ENCODE data around the gene SH3PXD2A. TPM values are rescaled to one million over a fixed set of nuclear protein-coding genes. Genes with fewer than 3 reads are reported as not detected.

Gene SH3PXD2A
- total RNA-seq, 1 experiment from 2014 or later, result 1.2 TPM

DNA sequence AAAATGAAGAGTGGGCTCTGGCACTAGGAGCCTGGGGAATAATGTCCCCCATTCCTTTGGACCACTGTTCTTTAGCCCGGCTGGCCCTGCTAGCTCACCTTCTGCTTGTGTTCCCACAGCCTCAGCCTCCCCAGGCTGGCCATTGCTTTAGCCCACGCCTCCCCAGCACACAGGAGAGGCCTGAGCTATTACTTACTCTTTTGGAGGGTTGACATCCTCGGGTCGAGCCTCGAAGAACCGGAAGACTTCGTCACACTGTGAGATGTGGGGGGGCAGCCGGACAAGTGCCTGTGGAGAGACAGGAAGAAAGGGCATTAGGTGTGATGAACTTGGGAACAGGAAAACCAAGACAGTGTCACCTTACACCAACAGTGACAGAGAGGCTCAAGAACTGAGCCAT lies 131.3 kb downstream of the SH3PXD2A start:
- DNase-seq (ENCODE audit: low spot score), result no peak

DNA sequence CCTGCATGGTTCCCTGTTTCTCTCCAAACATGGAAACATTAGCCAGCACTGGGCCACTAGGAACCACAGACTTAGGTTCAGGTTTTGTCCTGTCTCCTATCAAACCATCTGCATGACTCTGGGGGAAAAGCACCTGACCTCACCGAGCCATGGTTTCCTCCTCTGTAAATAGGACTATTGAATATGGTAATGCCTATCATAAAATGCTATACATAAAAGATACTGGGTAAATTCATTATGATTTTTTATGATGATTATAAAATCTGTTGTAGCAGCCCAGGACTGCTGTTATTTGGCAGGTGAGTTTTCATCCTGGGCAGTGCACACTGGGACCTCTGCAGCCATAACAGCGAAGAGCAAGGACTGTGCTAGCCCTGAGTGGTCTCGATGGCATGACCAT lies 131.8 kb downstream of the SH3PXD2A start:
- DNase-seq (ENCODE audit: low spot score), result no peak

DNA sequence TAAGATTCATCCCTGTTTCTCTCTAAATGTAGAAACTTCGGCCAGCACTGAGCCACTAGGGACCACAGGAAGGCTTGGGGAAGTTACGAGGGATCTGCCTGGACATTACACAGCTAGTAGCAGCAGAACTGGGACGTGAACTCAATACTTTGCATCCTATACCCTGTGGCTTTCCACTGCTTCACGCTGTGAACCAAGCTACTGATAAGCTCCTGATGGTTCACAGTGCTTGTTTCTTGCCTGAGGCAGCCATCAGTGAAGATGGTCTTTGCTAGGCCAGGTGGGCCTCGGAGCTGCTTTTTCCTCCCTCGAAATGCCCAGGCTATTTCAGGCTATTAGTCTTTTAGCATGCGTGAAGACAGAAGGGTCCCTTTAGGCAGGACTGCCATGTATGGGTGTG lies 132.7 kb downstream of the SH3PXD2A start:
- no peak for DNase-seq (ENCODE audit: low spot score)

DNA sequence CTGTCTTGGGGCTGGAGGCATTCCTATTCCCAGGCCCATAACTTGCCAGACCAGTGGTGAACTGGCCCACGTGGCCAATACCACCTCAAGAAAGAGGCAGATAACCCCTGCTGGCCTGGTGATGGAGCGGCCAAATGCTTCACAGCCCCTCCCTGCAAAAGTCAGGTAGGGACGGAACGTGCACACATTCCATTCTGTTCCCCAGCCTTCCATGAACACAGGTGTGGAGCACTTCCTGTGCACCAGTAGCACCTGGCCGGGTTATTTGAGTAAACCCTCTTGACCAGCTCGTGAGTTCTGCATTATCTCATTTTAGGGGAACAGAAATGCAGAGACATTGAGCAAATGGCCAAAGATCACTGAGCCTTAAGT lies 134.4 kb downstream of the SH3PXD2A start:
- DNase-seq (ENCODE audit: low spot score), result no peak

DNA sequence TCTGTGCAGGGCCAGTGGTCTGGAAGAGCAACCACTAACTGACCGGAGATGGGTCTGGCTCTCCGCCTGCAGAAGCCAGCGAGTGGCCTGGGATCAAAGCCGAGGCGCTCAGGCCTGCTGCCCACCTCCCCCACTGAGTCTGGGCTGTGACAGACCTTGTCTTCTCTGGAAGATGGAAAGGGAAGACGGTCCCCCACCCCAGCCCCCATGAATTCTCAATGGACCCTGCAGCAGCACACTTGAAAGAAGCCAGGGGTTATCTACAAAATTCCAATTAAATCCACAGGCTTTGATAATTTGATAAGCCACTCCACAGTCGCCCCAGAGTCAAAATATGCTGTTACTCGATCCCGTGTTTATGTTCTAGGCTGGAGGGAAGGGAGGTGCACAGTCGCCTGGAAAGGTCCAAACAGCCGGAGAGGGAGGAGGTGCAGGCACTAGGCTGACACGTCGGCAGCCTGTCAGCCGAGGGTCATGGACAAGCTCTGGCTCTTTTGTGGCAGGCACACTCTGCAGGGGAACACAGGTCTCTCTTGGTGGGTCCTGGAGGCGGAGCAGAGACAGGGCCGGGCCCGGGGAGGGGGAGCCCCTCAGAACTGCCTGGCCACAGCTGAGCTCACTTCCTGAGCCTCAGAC lies 134.9 kb downstream of the SH3PXD2A start:
- no peak for DNase-seq (ENCODE audit: low spot score)

DNA sequence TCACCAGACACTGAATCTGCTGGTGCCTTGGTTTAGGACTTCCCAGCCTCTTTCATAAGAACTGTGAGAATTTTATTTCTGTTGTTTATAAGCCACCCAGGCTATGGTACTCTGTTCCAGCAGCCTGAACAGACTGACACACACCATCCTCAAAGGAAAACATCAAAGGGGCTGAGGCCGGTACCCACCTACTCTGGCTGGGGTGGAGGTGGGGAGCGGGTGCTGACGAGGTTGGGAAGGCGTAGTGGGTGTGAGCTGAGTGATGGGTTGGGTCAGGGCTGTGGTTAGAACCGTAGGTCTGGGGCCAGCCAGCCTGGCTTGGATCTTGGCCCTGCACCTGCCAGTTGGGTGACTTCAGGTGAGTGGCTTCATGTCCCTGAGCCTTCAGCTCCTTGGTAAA lies 136.3 kb downstream of the SH3PXD2A start:
- no peak for DNase-seq (ENCODE audit: low spot score)

DNA sequence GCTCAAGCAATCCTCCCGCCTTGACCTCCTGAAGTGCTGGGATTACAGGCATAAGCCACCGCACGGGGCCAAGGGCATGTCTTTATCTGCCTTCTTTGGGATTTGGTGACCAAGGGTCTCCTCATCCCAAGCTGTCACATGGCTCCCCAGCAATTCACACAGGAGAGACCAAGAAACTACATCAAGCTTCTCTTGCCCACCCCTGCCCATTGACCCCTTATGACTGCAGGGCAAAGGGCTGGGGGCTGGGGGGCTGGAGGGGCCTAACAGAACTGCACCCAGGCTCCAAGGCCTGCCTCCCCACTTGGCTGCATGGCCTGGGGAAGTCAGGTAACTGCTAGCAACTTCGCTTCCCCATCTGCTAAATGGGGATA lies 137.1 kb downstream of the SH3PXD2A start:
- no peak for DNase-seq (ENCODE audit: low spot score)

DNA sequence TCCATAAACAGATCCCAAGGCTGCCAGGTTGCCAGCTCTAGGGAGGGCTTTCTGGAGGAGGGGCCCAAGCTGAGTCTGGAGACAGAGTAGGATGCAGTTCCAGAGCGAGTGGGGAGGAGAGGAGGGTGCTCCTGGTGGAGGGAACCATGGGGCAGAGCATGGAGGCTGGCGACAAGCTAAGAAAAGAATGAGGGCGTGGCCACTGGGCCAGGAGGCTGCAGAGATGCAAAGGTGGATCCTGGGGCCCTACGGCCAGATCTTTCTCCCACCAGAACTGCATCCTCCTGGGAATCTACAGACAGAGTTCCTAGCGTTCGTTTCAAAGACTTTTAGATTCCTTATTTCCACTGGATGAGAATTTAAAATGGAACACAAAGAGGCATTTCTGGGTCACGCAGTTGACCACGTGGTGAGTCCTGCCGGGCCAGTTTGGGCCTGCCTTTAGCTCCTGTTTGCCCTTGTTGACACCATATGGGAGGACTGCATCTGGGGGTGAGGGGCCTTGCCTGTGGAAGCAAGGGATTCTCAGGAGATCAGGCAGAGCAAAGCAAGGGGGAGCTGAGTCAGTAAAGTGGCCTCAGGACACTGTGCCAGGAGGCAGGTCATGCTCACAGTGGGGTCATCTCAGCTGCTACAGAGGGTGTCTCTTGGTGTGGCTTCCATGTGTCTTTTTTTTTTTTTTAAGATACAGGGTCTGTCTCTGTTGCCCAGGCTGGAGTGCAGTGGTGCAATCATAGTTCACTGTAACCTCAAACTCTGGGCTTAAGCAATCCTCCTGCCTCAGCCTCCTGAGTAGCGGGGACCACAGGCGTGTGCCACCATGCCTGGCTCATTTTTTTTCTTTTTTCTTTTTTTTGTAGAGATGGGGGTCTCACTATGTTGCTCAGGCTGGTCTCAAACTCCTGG lies 137.8 kb downstream of the SH3PXD2A start:
- DNase-seq (ENCODE audit: low spot score), result no peak

DNA sequence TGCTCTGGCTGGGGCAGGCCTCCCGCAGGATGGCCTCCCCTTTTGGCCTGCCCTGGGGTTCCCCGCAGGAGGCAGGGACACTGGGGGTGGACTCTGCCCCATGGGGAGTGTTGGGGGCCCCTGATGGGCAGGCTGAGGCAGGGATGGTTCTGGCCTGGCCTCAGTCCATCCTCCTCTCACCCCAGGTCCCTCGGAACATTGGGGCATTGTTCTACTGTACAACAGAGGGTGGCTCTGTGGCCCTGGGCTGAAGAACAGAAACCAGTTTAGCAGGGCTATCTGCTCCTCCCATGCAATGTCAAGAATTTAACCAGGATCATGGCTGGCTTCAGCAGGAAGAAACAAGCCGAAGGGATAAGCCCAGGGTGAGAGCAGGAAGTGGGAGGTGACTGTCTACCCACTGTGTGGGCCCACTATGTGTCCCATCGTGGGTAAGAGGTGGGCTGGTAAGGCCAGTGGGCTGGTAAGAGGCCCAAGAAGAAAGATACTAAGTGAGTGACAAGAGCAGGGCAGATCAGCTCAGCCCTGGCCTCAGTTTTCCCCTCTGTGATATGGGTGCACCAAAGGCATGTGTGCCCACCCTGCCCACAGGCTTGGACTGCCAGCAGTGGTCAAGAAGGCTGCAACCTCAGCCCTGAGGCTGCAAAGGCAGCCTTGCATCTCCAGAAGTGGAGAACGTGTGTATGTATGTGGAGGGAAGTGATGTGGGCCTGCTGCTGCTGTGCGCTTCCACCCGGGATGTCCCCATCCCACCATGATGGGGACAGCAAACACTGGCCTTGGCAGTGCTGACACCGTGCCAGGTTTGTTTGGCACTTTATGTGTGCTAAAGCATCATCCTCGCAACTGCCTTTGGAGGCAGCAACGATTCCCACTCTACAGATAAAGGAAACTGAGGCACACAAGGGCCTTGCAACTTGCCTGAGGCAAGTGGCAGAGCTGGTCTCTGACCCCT lies 138.9 kb downstream of the SH3PXD2A start:
- no peak for DNase-seq (ENCODE audit: low spot score)

DNA sequence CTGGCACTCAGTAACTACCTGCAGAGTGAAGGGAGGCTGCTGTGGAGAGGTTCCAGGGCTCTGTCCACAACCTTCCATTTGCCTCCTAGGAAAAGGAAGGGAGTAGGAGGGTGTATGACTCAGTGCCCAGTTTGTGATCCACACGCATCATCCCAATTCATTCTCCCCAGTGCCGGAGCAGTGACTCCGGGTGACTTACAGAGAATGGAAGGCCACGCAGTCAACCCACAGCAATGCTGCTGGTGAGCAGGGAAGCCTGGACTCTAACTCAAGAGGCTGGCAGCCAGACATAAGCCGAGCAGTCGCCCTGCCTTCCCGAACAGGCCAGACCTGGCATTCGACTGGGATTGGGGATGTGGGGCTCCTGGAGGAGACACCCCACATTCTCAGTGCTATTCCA lies 139.9 kb downstream of the SH3PXD2A start:
- no peak for DNase-seq (ENCODE audit: low spot score)

DNA sequence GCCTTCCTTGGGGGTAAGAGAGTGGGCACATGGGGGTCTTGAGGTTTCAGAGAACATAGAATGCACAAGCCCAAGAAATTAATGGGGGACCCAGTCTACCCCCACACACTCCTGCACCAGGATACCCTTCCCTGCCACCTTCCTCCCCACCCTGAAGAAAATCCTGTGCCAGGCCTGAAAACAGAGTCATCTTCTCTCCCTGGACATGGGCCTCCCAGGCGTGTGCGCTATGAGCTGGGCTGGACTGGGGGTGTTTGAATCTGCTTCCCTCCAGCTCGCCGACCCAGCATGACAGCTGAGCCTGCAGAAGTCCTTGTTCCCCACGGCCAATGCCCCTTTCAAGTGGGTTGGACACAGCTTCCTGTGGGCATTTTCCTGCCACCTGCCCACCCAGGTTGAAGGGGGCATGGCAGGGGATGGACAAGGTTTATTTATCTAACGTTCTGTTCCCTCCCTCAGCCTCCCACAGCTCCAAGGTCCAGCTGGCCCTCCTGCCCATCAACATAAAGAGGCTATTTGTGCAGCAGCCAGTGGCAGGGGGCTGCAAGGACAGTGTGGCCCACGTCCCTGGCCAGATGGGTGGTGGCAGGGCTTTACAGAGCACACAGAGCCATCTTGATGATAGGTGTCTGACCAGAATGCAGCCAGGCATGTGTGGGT lies 141.0 kb downstream of the SH3PXD2A start:
- no peak for DNase-seq (ENCODE audit: low spot score)

DNA sequence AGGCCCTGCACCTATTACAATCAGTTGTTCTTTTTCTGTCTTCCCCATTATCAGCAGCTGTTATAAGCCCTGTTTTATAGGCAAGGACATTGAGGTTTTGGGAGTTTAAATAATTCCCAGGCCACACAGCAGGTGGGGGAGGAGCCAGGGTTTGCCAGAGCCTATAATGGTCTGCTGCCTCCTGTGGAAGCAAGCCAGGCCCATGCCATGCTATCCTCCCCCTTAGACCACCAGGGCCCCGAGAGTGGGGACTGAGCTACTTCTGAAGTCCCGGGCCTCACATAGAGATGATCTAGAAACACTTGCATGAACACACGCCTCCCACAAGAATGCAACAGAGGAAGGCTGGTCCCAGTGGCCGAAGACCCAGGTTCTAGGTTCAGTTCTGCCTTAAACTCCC lies 141.7 kb downstream of the SH3PXD2A start:
- DNase-seq (ENCODE audit: low spot score), result no peak

DNA sequence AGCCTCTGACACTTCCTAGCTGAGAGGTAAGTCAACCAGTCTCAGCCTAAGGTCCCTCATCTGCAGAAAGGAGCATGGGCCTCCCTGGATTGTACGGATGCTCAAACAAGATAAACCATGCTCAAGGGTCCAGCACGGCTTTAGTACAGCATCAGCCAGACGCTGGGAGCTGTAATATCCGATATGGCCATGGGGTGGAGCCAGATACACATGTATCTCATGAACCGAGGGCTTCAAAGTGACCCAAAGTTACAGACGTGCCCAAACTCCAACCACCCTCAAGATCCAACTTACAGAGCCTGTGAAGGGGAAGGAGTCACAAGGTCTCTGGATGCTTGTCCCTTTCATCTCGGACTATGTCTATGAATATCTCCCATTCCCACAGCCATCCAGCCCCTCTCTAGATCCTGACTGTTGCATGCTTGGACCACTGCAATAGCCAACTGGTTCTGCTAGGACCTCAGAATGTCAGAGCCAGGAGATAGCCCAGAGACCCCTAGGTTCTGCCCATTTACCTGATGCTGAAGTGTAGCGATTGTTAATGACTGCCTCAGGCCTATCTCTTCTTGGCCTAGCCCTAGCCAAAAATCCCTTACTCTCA lies 142.4 kb downstream of the SH3PXD2A start:
- DNase-seq (ENCODE audit: low spot score), result peak; percentile 66

DNA sequence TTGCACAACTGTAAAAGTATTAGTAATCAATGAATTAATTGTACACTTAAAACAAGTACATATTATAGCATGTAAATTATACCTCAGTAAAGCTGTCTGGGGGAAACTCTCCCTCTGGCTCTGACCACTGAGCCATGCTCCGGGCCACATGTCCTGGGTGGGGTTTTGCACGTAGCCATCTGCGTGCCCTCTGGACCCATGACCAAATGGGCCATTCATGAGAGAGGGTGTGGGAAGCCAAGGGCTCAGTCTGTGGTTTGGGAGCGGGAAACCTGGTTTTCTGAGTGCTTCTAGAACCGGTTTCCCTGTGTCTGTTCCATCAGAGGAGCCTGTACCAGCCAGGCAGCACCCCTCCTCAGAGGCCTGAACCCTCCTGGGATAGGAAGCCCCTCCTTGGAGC lies 143.2 kb downstream of the SH3PXD2A start:
- DNase-seq (ENCODE audit: low spot score), result no peak

DNA sequence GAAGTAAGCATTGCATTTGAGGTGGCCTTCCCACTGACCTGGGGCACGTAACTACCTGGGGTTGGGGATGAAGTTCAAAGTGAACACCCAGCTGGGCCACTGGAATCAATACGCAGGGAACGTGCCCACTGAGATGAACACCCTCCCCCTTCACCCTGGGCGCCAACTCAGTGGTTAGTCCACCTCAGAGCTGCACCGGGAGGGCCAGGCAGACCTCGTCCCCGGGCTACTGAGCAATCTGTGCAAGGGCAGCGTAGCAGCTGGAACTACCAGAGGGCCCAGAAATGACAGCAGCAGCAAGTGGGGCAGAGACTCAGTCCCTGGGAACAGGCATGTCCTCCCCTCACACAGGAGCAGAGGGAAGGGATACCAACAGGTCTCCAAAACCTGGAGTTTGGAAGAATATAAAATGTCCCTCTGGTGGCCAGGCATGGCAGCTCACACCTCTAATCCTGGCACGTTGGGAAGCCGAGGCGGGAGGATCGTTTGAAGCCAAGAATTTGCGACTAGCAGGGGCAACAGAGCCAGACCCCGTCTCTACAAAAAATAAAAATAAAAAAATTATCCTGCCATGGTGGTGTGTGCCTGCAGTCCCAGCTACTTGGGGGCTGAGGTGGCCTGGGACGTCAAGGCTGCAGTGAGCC lies 143.9 kb downstream of the SH3PXD2A start:
- DNase-seq (ENCODE audit: low spot score), result no peak

DNA sequence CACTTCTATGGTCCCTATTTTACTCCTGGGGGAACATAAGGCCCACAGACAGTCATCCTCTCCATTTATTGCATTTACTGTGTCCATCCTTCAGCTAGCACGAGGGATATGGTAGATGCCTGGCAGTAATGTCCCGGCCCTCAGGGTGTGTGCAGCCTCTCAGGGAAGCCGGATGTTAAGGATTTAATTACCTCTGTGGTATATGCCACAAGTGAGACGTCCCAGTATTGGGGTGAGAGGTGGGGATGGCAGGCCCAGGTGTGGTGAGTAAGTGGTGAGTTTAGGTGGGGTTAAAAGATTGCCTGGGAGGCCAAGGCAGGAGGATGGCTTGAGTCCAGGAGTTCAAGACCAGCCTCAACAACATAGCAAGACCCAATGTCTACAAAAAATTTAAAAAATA lies 144.9 kb downstream of the SH3PXD2A start:
- DNase-seq (ENCODE audit: low spot score), result peak; percentile 33

DNA sequence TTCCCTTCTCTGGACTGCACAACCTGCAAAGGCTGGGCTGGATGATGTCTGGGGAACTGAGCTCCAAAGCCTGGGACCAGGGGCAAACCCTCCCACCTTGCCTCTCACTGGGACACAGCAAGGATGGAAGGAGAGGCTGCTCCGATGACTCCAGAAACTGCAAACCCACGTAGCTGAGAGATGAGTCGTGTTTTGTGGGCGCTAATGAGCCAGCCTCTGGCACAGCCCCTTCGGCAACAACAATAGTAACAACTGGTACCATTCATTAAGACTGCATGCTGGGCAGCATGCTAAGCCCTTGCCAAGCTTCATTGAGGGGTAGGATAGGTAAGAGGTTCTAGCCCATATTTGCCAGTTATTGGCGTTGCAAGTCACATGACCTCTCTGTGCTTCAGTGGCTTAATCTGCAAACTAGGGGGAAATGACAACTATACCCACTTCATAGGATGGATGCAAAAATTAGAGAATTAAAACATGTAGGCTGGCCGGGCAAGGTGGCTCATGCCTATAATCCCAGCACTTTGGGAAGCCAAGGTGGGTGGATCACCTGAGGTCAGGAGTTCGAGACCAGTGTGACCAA lies 145.9 kb downstream of the SH3PXD2A start:
- no peak for DNase-seq (ENCODE audit: low spot score)

DNA sequence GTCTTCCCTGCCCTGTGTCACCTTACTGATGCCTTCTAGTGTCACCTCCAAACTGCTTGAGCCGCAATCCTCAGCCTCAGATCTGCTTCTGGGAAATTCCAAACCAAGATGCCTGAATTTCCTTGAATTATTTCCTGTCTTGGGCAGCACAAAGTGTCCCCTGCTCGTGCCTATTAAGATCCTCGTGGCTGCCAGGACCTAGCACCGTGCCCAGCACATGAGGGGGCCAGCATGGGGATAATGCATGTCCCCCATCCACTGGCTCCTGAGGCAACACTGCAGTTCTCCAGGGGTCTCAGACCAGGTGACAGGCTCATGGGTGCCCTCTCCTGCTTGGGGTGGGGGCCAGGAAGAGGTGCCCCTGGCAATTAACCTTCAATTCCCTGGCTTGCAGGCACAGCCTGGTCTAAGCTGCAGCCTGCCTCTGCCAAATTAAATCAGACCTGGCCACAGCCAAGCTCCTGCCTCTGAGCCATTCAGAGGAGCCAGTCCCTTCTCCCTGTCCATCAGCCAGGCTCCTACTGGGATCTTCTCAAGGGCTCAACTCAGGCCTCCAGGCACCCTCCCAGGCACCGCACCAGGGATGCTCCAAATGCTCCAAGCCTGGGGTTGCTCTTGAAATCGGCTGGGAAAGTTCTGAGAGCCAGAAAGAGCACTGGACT lies 146.6 kb downstream of the SH3PXD2A start:
- DNase-seq (ENCODE audit: low spot score), result no peak

DNA sequence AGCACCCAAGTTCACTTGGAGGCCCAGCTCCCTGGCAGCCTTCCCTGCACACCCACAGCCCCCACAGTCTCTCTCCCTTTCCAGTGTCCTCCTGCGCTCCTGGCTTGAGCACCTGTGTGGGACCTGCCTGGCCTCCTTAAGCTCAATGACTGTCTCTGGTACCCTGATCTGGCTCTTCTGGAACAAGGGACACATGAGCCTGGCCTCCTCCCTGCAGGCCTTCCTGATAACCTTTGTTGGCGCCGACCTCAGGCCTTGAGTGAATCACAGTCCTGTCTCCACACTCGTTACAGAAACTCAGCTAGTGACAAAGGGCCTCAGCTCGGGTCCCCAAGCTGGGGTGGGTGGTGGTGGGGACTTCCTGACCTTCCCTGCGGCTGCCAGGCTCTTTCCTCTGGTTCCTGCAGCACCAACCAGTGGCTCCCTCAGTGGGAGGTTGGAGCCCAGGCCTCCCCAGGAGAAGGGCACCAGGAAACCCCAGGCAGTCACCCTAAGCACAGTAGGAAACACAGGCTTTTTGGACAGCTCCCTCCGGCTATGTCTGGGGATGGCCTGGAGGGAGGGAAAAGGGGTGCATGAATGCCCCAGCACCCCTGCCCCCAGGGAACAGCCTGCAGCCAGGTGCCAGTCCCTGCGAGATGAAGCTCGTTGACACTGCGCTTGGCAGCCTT lies 147.3 kb downstream of the SH3PXD2A start:
- no peak for DNase-seq (ENCODE audit: low spot score)

Measured in H4 (cell line).